GM12878 (cell line): ENCODE measurements around the gene ABCD4. TPM values are rescaled to one million over a fixed set of nuclear protein-coding genes. Genes with fewer than 3 reads are reported as not detected.

Experiments used
- ATF7 ChIP-seq: fragments of 450-650 bp; IDR thresholded peaks from 2 replicates; pipeline ENCODE4 v1.6.1; 2016; ENCODE audit warnings: low read depth, mild to moderate bottlenecking
- CBFB ChIP-seq: IDR thresholded peaks from 2 replicates; pipeline ENCODE4 v1.6.1; 2016; ENCODE audit warnings: antibody characterized with exemption, low read depth
- CTCF ChIP-seq, 3 experiments: IDR thresholded peaks in 2 of 3; conservative IDR thresholded peaks in 1 of 3; 2 replicates each; pipeline ENCODE4 v1.5.1; 2011; ENCODE audit warnings: low read depth in 3 of 3, low read length in 3 of 3, mild to moderate bottlenecking in 3 of 3, control low read depth in 2 of 3, moderate library complexity in 2 of 3, inconsistent platforms in 1 of 3, mixed read lengths in 1 of 3; ENCODE audit not compliant: control insufficient read depth in 2 of 3, insufficient read depth in 1 of 3; ENCODE audit errors: extremely low read depth in 1 of 3
- DPF2 ChIP-seq: fragments of 450-650 bp; IDR thresholded peaks from 2 replicates; pipeline ENCODE4 v1.6.1; 2017; ENCODE audit warnings: mild to moderate bottlenecking
- E4F1 ChIP-seq: fragments of 450-650 bp; IDR thresholded peaks from 2 replicates; pipeline ENCODE4 v1.6.1; 2018; ENCODE audit warnings: borderline replicate concordance, mild to moderate bottlenecking; ENCODE audit not compliant: partially characterized antibody
- MEF2A ChIP-seq: IDR thresholded peaks from 2 replicates; pipeline ENCODE4 v1.6.1; 2011; ENCODE audit warnings: low read depth, mild to moderate bottlenecking, low read length, moderate library complexity; ENCODE audit not compliant: insufficient read depth
- NKRF ChIP-seq: fragments of 450-650 bp; conservative IDR thresholded peaks from 2 replicates; pipeline ENCODE4 v1.6.1; 2017; ENCODE audit warnings: mild to moderate bottlenecking, moderate library complexity
- SIN3A ChIP-seq: IDR thresholded peaks from 2 replicates; pipeline ENCODE4 v1.6.1; 2012; ENCODE audit warnings: low read depth, low read length, improper control_type of control experiment
- SUPT20H ChIP-seq: IDR thresholded peaks from 2 replicates; pipeline ENCODE4 v1.6.1; 2011; ENCODE audit warnings: low read depth, mild to moderate bottlenecking, low read length, moderate library complexity, borderline replicate concordance; ENCODE audit not compliant: control insufficient read depth
- SUZ12 ChIP-seq: fragments of 200-600 bp; sonication (generic); IDR thresholded peaks from one replicate; pipeline ENCODE4 v1.6.1; 2018; ENCODE audit warnings: antibody characterized with exemption, mild to moderate bottlenecking; ENCODE audit not compliant: unreplicated experiment
- TBL1XR1 ChIP-seq: IDR thresholded peaks from 2 replicates; pipeline ENCODE4 v1.6.1; 2012; ENCODE audit warnings: low read depth, low read length, improper control_type of control experiment
- USF2 ChIP-seq: IDR thresholded peaks from 2 replicates; pipeline ENCODE4 v1.6.1; 2011; ENCODE audit warnings: low read depth, low read length, improper control_type of control experiment, borderline replicate concordance
- ZBTB40 ChIP-seq: fragments of 450-650 bp; IDR thresholded peaks from 2 replicates; pipeline ENCODE4 v1.6.1; 2016; ENCODE audit warnings: mild to moderate bottlenecking, moderate library complexity, borderline replicate concordance
- ZNF217 ChIP-seq: fragments of 450-650 bp; IDR thresholded peaks from 2 replicates; pipeline ENCODE4 v1.6.1; 2017; ENCODE audit warnings: antibody characterized with exemption, mild to moderate bottlenecking
- ZNF384 ChIP-seq: IDR thresholded peaks from 2 replicates; pipeline ENCODE4 v1.6.1; 2012; ENCODE audit warnings: low read depth, mild to moderate bottlenecking, low read length, improper control_type of control experiment, borderline replicate concordance
- ZZZ3 ChIP-seq: IDR thresholded peaks from 2 replicates; pipeline ENCODE4 v1.6.1; 2011; ENCODE audit warnings: low read depth; ENCODE audit not compliant: control insufficient read depth, insufficient read length
- polyA plus RNA-seq, 11 experiments: library from polyadenylated mRNA; depleted of rRNA in 4 of 11; unstranded in 6 of 11; stranded (reverse) in 5 of 11; fragments of >200 nt; fragmentation: Nextera tagmentation in 4 of 11; fragmentation: Illumina TruSeq in 1 of 11; extraction: Ambion mirVana in 4 of 11; extraction: Trizol in 1 of 11; gene quantifications; 1 replicate in 1 of 11; 2 replicates in 10 of 11; pipeline versions ENCODE4 v1.2.1 to v1.2.3, GENCODE V29; 2011 to 2016; ENCODE audit warnings: inconsistent platforms in 2 of 11, missing spikeins in 2 of 11, low read depth in 1 of 11
- total RNA-seq, 4 experiments: library from RNA; depleted of rRNA in 3 of 4; stranded (reverse); fragments of >200 nt in 3 of 4; fragmentation: Illumina TruSeq in 1 of 4; extraction: Trizol in 1 of 4; gene quantifications; 2 replicates each; pipeline versions ENCODE4 v1.2.1 to v1.2.3, GENCODE V29; 2013 to 2021

Gene ABCD4
- total and polyA plus RNA-seq, 10 of the 15 experiments (the other 5 are each of a cell fraction or from before 2014, with no cell fraction given), result 5.7 to 29.5 (median 23.4) TPM

DNA sequence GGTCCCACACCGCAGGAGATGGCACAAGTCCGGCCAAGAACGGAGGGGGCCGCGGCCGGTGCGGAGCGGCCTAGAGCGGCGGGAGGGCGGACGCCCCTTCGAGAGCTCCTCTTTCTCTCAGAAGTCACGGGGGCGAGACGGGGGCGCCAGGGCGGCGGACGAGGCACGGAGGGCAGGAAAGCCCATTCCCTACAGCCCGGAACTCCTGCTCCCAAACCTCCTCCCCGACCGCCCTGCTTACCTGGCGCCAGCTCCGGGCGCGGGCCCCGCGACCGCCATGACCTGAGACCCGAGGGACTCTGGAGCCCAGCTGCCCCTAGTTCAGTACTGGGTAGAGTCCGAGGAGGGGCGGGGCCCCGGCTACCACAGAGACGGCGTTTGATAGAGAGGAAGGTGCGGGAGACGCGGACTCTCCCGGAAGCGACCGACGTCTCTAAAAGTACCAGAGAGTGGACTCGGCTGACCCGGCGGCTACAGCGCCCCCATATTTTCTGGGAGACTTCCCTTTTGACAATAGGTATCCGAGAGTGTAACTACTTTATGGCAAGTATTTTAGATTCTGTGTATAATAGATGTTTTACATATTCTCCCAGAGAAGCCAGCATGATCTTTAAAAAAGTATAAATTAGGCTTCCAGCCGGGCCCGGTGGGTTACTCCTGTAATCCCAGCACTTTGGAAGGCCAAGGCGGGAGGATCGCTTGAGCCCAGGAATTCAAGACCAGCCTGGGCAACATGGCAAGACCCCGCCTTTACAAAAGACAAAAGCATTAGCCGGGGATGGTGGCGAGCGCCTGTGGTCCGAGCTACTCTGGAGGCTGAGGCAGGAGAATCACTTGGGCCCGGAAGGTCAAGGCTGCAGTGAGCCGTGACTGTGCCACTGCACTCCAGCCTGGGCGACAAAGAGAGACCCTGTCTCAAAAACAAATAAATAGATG lies at the start of gene ABCD4 (continued):
- TF ChIP-seq E4F1, result no peak
- TF ChIP-seq ZNF217, result peak; percentile 70; the same call in 1 of the 2 replicates
- no peak for TF ChIP-seq SUPT20H
- TF ChIP-seq TBL1XR1, result peak; percentile 63; the same call in 1 of the 2 replicates
- TF ChIP-seq ATF7, result 0 out of 2 replicates have a peak, but pooled peaks have one; percentile 26
- TF ChIP-seq USF2, result no peak
- TF ChIP-seq ZZZ3, result no peak
- no peak for TF ChIP-seq SUZ12
- no peak for TF ChIP-seq CBFB
- peak; percentile 57 to 74 (median 70) for TF ChIP-seq CTCF (IDR thresholded peaks at IDR 0.05 in 2 of 3, conservative IDR thresholded peaks at IDR 0.05 in 1 of 3; ENCODE audit: control insufficient read depth in 2 of 3, extremely low read depth in 1 of 3, insufficient read depth in 1 of 3, low read depth in 3 of 3, low read length in 3 of 3)
- TF ChIP-seq MEF2A, result no peak
- TF ChIP-seq SIN3A, result peak; percentile 72; the same call in 1 of the 2 replicates
- 0 out of 2 replicates have a peak, but pooled peaks have one; percentile 28 for TF ChIP-seq NKRF
- peak; percentile 18; the same call in 1 of the 2 replicates for TF ChIP-seq DPF2
- TF ChIP-seq ZBTB40, result peak; percentile 88
- no peak for TF ChIP-seq ZNF384
